HepG2 (cell line): Measurements from ENCODE around the gene IGF2BP3. TPM values are rescaled to one million over a fixed set of nuclear protein-coding genes. Genes with fewer than 3 reads are reported as not detected.

Experiments
- HOXA5 ChIP-seq: sonication (generic); formaldehyde crosslinking; IDR thresholded peaks from 2 replicates; pipeline ENCODE4 v1.4.0; 2020; ENCODE audit warnings: missing genetic modification reagents
- KDM2A ChIP-seq: sonication (generic); formaldehyde crosslinking; IDR thresholded peaks from 2 replicates; pipeline ENCODE4 v1.4.0; 2020; ENCODE audit warnings: low read depth, missing genetic modification reagents, borderline replicate concordance
- KDM5B ChIP-seq: sonication (generic); formaldehyde crosslinking; IDR thresholded peaks from 2 replicates; pipeline ENCODE4 v1.4.0; 2020; ENCODE audit warnings: missing genetic modification reagents, mild to moderate bottlenecking, borderline replicate concordance
- KLF9 ChIP-seq: IDR thresholded peaks from 2 replicates; pipeline ENCODE4 v1.6.1; 2016; ENCODE audit warnings: low read depth
- LCORL ChIP-seq, 2 experiments: fragments of 450-650 bp in 1 of 2; sonication (generic) in 1 of 2; formaldehyde crosslinking in 1 of 2; IDR thresholded peaks; 2 replicates each; pipeline versions ENCODE4 v1.5.0 to v1.6.1; 2017 to 2020; ENCODE audit warnings: antibody characterized with exemption in 1 of 2, missing genetic modification reagents in 1 of 2
- MIER2 ChIP-seq: IDR thresholded peaks from 2 replicates; pipeline ENCODE4 v1.6.1; 2016; ENCODE audit warnings: missing biosample characterization, missing genetic modification reagents
- RCOR2 ChIP-seq: IDR thresholded peaks from 2 replicates; pipeline ENCODE4 v1.6.1; 2016; ENCODE audit warnings: missing biosample characterization, missing genetic modification reagents
- STAT6 ChIP-seq: sonication (generic); formaldehyde crosslinking; IDR thresholded peaks from 2 replicates; pipeline ENCODE4 v1.4.0; 2020; ENCODE audit warnings: missing genetic modification reagents, mild to moderate bottlenecking, borderline replicate concordance
- ZBTB26 ChIP-seq: IDR thresholded peaks from 2 replicates; pipeline ENCODE4 v1.6.1; 2016; ENCODE audit warnings: missing compliant biosample characterization, missing genetic modification reagents, borderline replicate concordance
- ZBTB8A ChIP-seq: sonication (generic); formaldehyde crosslinking; IDR thresholded peaks from 2 replicates; pipeline ENCODE4 v1.4.0; 2020; ENCODE audit warnings: mild to moderate bottlenecking, low read depth, missing genetic modification reagents, borderline replicate concordance
- ZFP1 ChIP-seq: IDR thresholded peaks from 2 replicates; pipeline ENCODE4 v1.6.1; 2016
- ZFP37 ChIP-seq: sonication (generic); formaldehyde crosslinking; IDR thresholded peaks from 2 replicates; pipeline ENCODE4 v1.4.0; 2020; ENCODE audit warnings: missing genetic modification reagents, borderline replicate concordance
- ZFP91 ChIP-seq: sonication (generic); formaldehyde crosslinking; IDR thresholded peaks from 2 replicates; pipeline ENCODE4 v1.9.0; 2022; ENCODE audit warnings: missing genetic modification reagents, mild to moderate bottlenecking, borderline replicate concordance
- ZMAT3 ChIP-seq: sonication (generic); formaldehyde crosslinking; conservative IDR thresholded peaks from 2 replicates; pipeline ENCODE4 v1.7.0; 2021; ENCODE audit warnings: missing genetic modification reagents
- ZNF512 ChIP-seq: sonication (generic); formaldehyde crosslinking; IDR thresholded peaks from 2 replicates; pipeline ENCODE4 v1.4.0; 2020; ENCODE audit warnings: mild to moderate bottlenecking, missing genetic modification reagents
- ZNF549 ChIP-seq: sonication (generic); formaldehyde crosslinking; IDR thresholded peaks from 2 replicates; pipeline ENCODE4 v1.5.0; 2020; ENCODE audit warnings: missing genetic modification reagents
- ZNF558 ChIP-seq: sonication (generic); formaldehyde crosslinking; IDR thresholded peaks from 2 replicates; pipeline ENCODE4 v1.9.0; 2022; ENCODE audit warnings: mild to moderate bottlenecking, missing genetic modification reagents, borderline replicate concordance
- ZNF614 ChIP-seq: IDR thresholded peaks from 2 replicates; pipeline ENCODE4 v1.6.1; 2018; ENCODE audit warnings: missing biosample characterization, missing genetic modification reagents, inconsistent platforms, borderline replicate concordance
- ZNF672 ChIP-seq: sonication (generic); formaldehyde crosslinking; IDR thresholded peaks from 2 replicates; pipeline ENCODE4 v1.8.1; 2022; ENCODE audit warnings: missing genetic modification reagents
- ZNF747 ChIP-seq: sonication (generic); formaldehyde crosslinking; IDR thresholded peaks from 2 replicates; pipeline ENCODE4 v1.8.1; 2023; ENCODE audit warnings: missing genetic modification reagents, mild to moderate bottlenecking, borderline replicate concordance
- ZSCAN21 ChIP-seq: sonication (generic); formaldehyde crosslinking; IDR thresholded peaks from 2 replicates; pipeline ENCODE4 v1.8.0; 2022; ENCODE audit warnings: mild to moderate bottlenecking, missing genetic modification reagents, moderate library complexity, borderline replicate concordance
- ZSCAN22 ChIP-seq: sonication (generic); formaldehyde crosslinking; IDR thresholded peaks from 2 replicates; pipeline ENCODE4 v1.4.0; 2020; ENCODE audit warnings: mild to moderate bottlenecking, missing genetic modification reagents
- polyA plus RNA-seq, 8 experiments: library from polyadenylated mRNA; depleted of rRNA in 3 of 8; stranded (reverse) in 7 of 8; unstranded in 1 of 8; fragments of >200 nt; fragmentation: Illumina TruSeq in 4 of 8; extraction: Trizol in 4 of 8; gene quantifications; 2 replicates each; pipeline versions ENCODE4 v1.2.1 to v1.2.3, GENCODE V29; 2011 to 2016; ENCODE audit warnings: low read depth in 4 of 8, missing spikeins in 1 of 8, mixed read lengths in 1 of 8; ENCODE audit not compliant: insufficient read depth in 1 of 8
- total RNA-seq, 5 experiments: library from RNA; depleted of rRNA; stranded (reverse); fragments of >200 nt; fragmentation: Illumina TruSeq; extraction: Trizol; gene quantifications; 2 replicates each; pipeline ENCODE4 v1.2.3, GENCODE V29; 2016; ENCODE audit warnings: low read depth in 1 of 5

Gene IGF2BP3
- total and polyA plus RNA-seq, 2 of the 13 experiments (the other 11 are each of a cell fraction or from before 2014, with no cell fraction given) = 37.7 to 39.5 TPM

GRCh38 chr7:23294549-23295400 lies 175.5 kb downstream of the IGF2BP3 start (continued):
- TF ChIP-seq ZFP91 (CRISPR knock-in tag) = no peak
- TF ChIP-seq KDM5B (CRISPR knock-in tag) = no peak
- TF ChIP-seq ZBTB8A = no peak
- no peak for TF ChIP-seq ZNF672 (CRISPR knock-in tag)
- TF ChIP-seq ZBTB26 (CRISPR knock-in tag) = no peak
- TF ChIP-seq ZNF549 (CRISPR knock-in tag) = no peak
- peak; percentile 96 for TF ChIP-seq RCOR2 (CRISPR knock-in tag)
- TF ChIP-seq ZNF614 (CRISPR knock-in tag) = peak; percentile 19; the same call in 1 of the 2 replicates
- no peak for TF ChIP-seq ZNF558 (CRISPR knock-in tag)
- no peak for TF ChIP-seq ZFP1
- no peak for TF ChIP-seq ZNF512
- TF ChIP-seq ZFP37 (CRISPR knock-in tag) = no peak
- no peak; the same call in 1 of the 2 replicates for TF ChIP-seq ZNF747
- TF ChIP-seq HOXA5 = no peak
- no peak for TF ChIP-seq ZMAT3
- TF ChIP-seq ZSCAN22 (CRISPR knock-in tag) = no peak
- TF ChIP-seq MIER2 = no peak
- 0 out of 2 replicates have a peak, but pooled peaks have one; percentile 27 for TF ChIP-seq ZSCAN21 (CRISPR knock-in tag)
- no peak for TF ChIP-seq KDM2A (CRISPR knock-in tag)
- TF ChIP-seq KLF9 (CRISPR knock-in tag) = no peak
- 0 out of 2 replicates have a peak, but pooled peaks have one; percentile 66 for TF ChIP-seq STAT6 (CRISPR knock-in tag)
- TF ChIP-seq LCORL (IDR thresholded peaks at IDR 0.05) = no peak
- peak; percentile 54; the same call in 1 of the 2 replicates for TF ChIP-seq LCORL (CRISPR knock-in tag; IDR thresholded peaks at IDR 0.05)
